HG03571 (cell line): Measurements from ENCODE around the gene DYNLT2B.
"Not testable (repeated sequence)": the region's sequence is repeated elsewhere in the genome, so short reads cannot be mapped to it uniquely, and the experiment has no call there.

ENCODE experiments used
- ATAC-seq: cut with Tn5 transposase; IDR thresholded peaks from one replicate; pipeline ENCODE4 v1.9.1; 2021; ENCODE audit not compliant: unreplicated experiment

The DYNLT2B gene

GRCh38 chr3:196317687-196318467 is at the start of gene DYNLT2B:
Gene DYNLT2B, minus strand, starts transcription at chr3:196318240. Its CDS starts 88 bp downstream, at chr3:196318152.
- ATAC-seq, result peak; percentile 72

- no peak for ATAC-seq
Measured at GRCh38 chr3:196365736-196366135, 47.7 kb upstream of the DYNLT2B start.

GRCh38 chr3:196360586-196360985 is 42.5 kb upstream of the DYNLT2B start:
- ATAC-seq, result no peak

- ATAC-seq, result not testable (repeated sequence)
Measured at GRCh38 chr3:196358540-196358939, 40.5 kb upstream of the DYNLT2B start.

- ATAC-seq, result no peak
Measured at GRCh38 chr3:196357905-196358304, 39.9 kb upstream of the DYNLT2B start.

DNA sequence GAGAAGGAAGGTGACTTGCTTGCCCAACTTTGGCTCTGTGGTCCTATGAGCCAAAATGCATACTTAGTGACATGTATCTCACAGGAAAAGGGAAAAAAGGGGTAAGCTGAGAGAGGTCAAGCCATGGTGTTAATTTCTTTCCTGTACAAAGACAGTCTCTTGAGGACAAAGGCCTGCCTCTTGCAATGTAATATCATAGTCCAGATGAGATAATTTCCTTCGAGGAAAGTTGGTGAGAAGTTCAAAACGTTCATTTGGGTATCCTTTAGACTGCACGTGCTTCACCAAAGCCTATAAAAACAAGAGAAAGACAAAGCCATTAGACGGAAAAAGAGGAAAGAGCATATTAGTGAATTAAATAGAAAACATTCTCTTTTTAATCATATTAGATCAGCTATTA is 38.5 kb upstream of the DYNLT2B start:
- no peak for ATAC-seq

GRCh38 chr3:196355668-196356067 is 37.6 kb upstream of the DYNLT2B start:
- ATAC-seq, result no peak

- no peak for ATAC-seq
Measured at GRCh38 chr3:196354132-196354531, 36.1 kb upstream of the DYNLT2B start.

GRCh38 chr3:196351541-196351940 is 33.5 kb upstream of the DYNLT2B start:
- no peak for ATAC-seq

GRCh38 chr3:196350067-196350466 is 32.0 kb upstream of the DYNLT2B start:
- no peak for ATAC-seq

GRCh38 chr3:196348698-196349097 is 30.7 kb upstream of the DYNLT2B start:
- ATAC-seq, result no peak

GRCh38 chr3:196344663-196345062 is 26.6 kb upstream of the DYNLT2B start:
- ATAC-seq, result no peak

DNA sequence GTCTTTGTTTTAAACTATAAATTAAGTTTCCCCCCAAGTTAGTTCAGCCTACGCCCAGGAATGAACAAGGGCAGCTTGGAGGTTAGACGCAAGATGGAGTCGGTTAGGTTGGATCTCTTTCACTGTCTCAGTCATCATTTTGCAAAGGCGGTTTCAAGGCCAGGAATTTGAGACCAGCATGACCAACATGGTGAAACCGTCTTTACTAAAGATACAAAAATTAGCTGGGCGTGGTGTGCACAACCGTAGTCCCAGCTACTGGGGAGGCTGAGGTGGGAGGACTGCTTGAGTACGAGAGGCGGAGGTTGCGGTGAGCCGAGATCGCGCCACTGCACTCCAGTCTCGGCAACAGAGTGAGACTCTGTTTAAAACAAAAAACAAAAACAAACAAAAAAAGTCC is 25.9 kb upstream of the DYNLT2B start:
- not testable (repeated sequence) for ATAC-seq

DNA sequence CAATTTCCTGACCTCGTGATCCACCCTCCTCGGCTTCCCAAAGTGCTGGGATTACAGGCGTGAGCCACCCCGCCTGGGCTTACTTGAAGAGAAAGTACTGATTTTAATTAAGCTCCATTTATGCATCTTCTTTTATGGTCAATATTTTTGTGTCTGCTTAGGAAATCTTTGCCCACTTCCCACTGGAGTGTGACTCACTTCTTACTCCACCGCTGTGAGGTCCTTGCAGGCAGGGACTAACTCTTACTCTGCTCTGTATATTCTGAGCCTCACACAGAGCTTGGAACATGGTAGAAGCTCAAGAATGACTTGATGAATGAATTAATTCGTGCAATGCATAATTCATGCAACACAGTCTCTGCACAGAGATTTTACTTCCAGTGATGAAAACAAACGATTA is 23.1 kb upstream of the DYNLT2B start:
- ATAC-seq, result no peak

DNA sequence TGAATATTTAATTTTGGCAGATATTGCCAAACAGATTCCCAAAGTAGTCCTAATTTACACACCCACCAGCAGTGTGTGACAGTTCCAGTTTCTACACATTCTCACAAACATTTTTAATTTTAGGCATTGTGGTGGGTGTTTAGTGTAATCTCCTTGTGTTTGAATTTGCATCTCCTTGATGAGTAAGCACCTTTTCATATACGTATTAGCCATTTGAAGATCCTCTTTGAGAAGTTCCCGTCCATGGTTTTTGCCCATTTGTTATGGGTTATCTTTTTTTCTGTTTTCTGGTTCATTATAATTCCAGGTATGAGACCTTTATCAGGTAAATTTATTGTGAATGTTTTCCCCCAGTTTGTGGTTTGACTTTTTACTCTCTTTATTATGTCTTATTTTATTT is 22.4 kb upstream of the DYNLT2B start:
- ATAC-seq, result no peak

- ATAC-seq, result no peak
Measured at GRCh38 chr3:196339493-196340254, 21.6 kb upstream of the DYNLT2B start.

GRCh38 chr3:196339044-196339443 is 21.0 kb upstream of the DYNLT2B start:
- no peak for ATAC-seq

- ATAC-seq, result no peak
Measured at GRCh38 chr3:196336319-196337145, 18.5 kb upstream of the DYNLT2B start.

- no peak for ATAC-seq
Measured at GRCh38 chr3:196335503-196335948, 17.5 kb upstream of the DYNLT2B start.

- ATAC-seq, result no peak
Measured at GRCh38 chr3:196334982-196335381, 16.9 kb upstream of the DYNLT2B start.

DNA sequence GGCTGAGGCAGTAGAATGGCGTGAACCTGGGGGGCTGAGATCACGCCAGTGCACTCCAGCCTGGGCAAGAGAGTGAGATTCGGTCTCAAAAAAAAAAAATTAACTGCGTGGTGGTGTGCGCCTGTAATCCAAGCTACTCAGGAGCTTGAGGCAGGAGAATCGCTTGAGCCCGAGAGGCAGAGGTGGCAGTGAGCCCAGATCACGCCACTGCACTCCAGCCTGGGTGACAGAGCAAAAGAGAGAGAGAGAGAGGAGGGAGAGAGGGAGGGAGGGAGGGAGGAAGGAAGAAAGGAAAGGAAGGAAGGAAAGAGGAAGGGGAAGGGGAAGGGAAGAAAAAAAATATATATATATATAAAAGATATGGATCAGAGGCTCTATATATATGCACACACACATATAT is 14.1 kb upstream of the DYNLT2B start:
- no peak for ATAC-seq
